Sigmoid colon (tissue), 4 donors: ENCODE measurements around the gene DEPDC4.

ENCODE experiments used
- POLR2A ChIP-seq, 2 donors: fragments of 450-650 bp; IDR thresholded peaks; one replicate each; pipeline ENCODE4 v1.6.1; 2016; ENCODE audit warnings: antibody characterized with exemption in 2 of 2, mild to moderate bottlenecking in 2 of 2, moderate library complexity in 2 of 2
- POLR2AphosphoS5 ChIP-seq, 4 donors: sonication (generic); formaldehyde crosslinking; IDR thresholded peaks; one replicate each; pipeline ENCODE4 v1.6.1; 2017; ENCODE audit warnings: antibody characterized with exemption in 4 of 4

DNA sequence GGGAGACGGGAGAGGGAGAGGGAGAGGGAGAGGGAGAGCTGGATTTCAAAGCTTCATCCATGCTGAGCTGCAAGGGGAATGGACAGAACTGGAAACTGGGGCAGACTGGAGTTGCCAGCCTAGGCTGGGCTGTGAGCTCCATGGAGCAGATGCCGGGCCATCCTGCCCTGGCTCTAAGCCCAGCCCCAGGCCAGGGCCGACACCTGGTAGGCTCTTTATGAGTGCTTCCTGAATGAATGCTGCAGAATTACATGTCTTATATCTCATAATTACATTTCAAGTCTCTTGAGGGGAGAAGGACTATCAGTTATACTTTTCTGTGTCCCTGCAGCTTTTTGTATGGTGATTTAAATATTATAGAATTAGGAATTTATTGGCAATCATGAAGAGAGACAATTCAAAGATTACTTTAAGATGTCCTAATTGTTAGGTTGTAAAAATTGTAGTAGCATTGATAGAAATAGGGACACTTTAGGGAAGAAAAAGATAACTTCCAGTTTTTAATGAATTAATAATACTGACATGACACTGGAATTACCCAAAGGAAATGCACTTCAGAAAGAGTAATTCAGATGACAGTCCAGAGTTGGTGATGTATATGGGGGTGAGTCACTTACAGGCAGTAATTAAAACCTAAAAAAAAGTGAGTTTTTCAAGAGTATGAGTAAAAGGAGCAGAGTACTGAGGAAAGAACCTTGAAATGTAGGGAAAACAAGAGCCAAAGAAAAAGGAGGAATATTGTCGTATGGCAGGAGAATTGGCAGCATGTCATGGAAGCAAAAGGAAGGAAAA is 29.1 kb upstream of the DEPDC4 start:
- TF ChIP-seq POLR2A (IDR thresholded peaks at IDR 0.05) (no peak), POLR2AphosphoS5 (IDR thresholded peaks at IDR 0.05) (no peak)
